PC-3 (cell line): ENCODE measurements around the gene ERMARD. TPM values are rescaled to one million over a fixed set of nuclear protein-coding genes. Genes with fewer than 3 reads are reported as not detected.

Source experiments
- ATAC-seq: fragments of 200-7000 bp; cut with Tn5 transposase; 2 replicates; pipeline ENCODE4 v1.9.1; 2020; ENCODE audit warnings: mild to moderate bottlenecking, moderate library complexity
- BruUV-seq: library from RNA; stranded (reverse); fragments of 400-500 nt; replicated peaks from 2 replicates; lab custom pipeline; 2021; lab: Mats Ljungman, UMichigan
- CTCF ChIA-PET: fragments of 300-600 bp; sonication (Branson Sonifier 250); formaldehyde crosslinking; loops from one replicate; lab custom pipeline; 2022; ENCODE audit warnings: antibody characterized with exemption; lab: Charles Lee
- POLR2A ChIA-PET: fragments of 300-600 bp; sonication (Branson Sonifier 250); formaldehyde crosslinking; loops from one replicate; lab custom pipeline; 2022; ENCODE audit warnings: antibody characterized with exemption; ENCODE audit not compliant: unreplicated experiment; lab: Charles Lee
- DNase-seq: peaks from one replicate; pipeline ENCODE4 v3.0.0-alpha.2; 2015
- H2AFZ ChIP-seq: fragments of 300-600 bp; sonication (generic); 2 replicates; pipeline ENCODE4 v1.6.0; 2016; ENCODE audit warnings: antibody characterized with exemption, low read length
- H3F3A ChIP-seq: fragments of 300-600 bp; sonication (generic); one replicate; pipeline ENCODE4 v1.6.0; 2017; ENCODE audit warnings: antibody characterized with exemption, low read length, control low read depth, mild to moderate bottlenecking; ENCODE audit not compliant: unreplicated experiment
- H3K27ac ChIP-seq: fragments of 300-600 bp; sonication (generic); 2 replicates; pipeline ENCODE4 v1.5.1; 2016; ENCODE audit warnings: mild to moderate bottlenecking, low read length
- H3K27me3 ChIP-seq: fragments of 300-600 bp; sonication (generic); 2 replicates; pipeline ENCODE4 v1.6.1; 2016; ENCODE audit warnings: low read length, mixed read lengths
- H3K36me3 ChIP-seq: fragments of 300-600 bp; sonication (generic); 2 replicates; pipeline ENCODE4 v1.6.1; 2016; ENCODE audit warnings: low read depth, mixed run types, low read length, mixed read lengths
- H3K4me1 ChIP-seq: fragments of 300-600 bp; sonication (generic); 2 replicates; pipeline ENCODE4 v1.5.1; 2016; ENCODE audit warnings: low read length; ENCODE audit not compliant: insufficient read depth
- H3K4me2 ChIP-seq: fragments of 300-600 bp; sonication (generic); 2 replicates; pipeline ENCODE4 v1.6.0; 2016; ENCODE audit warnings: low read length
- H3K4me3 ChIP-seq: fragments of 300-600 bp; sonication (generic); 2 replicates; pipeline ENCODE4 v1.5.1; 2016; ENCODE audit warnings: mild to moderate bottlenecking, low read length, mixed read lengths
- H3K79me2 ChIP-seq: fragments of 300-600 bp; sonication (generic); 2 replicates; pipeline ENCODE4 v1.6.1; 2017; ENCODE audit warnings: low read length, mixed read lengths
- H3K9ac ChIP-seq: fragments of 300-600 bp; sonication (generic); 2 replicates; pipeline ENCODE4 v1.6.0; 2016; ENCODE audit warnings: mild to moderate bottlenecking, low read length
- H3K9me2 ChIP-seq: fragments of 300-600 bp; sonication (generic); replicated peaks from 2 replicates; pipeline ENCODE4 v1.6.1; 2016; ENCODE audit warnings: mixed run types, low read length, mixed read lengths
- H3K9me3 ChIP-seq: fragments of 300-600 bp; sonication (generic); 2 replicates; pipeline ENCODE4 v1.6.1; 2016; ENCODE audit warnings: low read length, mixed read lengths
- H4K20me1 ChIP-seq: fragments of 300-600 bp; sonication (generic); 2 replicates; pipeline ENCODE4 v1.6.1; 2016; ENCODE audit warnings: low read length, mixed read lengths
- EZH2 ChIP-seq: fragments of 300-600 bp; sonication (generic); IDR thresholded peaks from one replicate; pipeline ENCODE4 v1.6.1; 2017; ENCODE audit warnings: antibody characterized with exemption, mild to moderate bottlenecking, low read length; ENCODE audit not compliant: unreplicated experiment
- EZH2phosphoT487 ChIP-seq: fragments of 300-600 bp; sonication (generic); IDR thresholded peaks from 2 replicates; pipeline ENCODE4 v1.6.1; 2018; ENCODE audit warnings: mild to moderate bottlenecking, antibody characterized with exemption, low read length, borderline replicate concordance
- intact Hi-C: fragments of 100-400 bp; cut with micrococcal nuclease; formaldehyde crosslinking; loops from 2 replicates; pipeline ENCODE4 v1.9.0; 2023
- total RNA-seq: library from RNA; depleted of rRNA; stranded (reverse); fragments of >200 nt; gene quantifications from 2 replicates; pipeline ENCODE4 v1.2.3, GENCODE V29; 2014
- TF ChIP-seq, protein P1 (sequence below): fragments of 300-600 bp; sonication (generic); conservative IDR thresholded peaks from 2 replicates; pipeline ENCODE4 v1.5.1; 2017; ENCODE audit warnings: antibody characterized with exemption, low read depth, mild to moderate bottlenecking, low read length

ERMARD gene
- total RNA-seq, 1 experiment from 2014 or later, result 16.3 TPM

DNA sequence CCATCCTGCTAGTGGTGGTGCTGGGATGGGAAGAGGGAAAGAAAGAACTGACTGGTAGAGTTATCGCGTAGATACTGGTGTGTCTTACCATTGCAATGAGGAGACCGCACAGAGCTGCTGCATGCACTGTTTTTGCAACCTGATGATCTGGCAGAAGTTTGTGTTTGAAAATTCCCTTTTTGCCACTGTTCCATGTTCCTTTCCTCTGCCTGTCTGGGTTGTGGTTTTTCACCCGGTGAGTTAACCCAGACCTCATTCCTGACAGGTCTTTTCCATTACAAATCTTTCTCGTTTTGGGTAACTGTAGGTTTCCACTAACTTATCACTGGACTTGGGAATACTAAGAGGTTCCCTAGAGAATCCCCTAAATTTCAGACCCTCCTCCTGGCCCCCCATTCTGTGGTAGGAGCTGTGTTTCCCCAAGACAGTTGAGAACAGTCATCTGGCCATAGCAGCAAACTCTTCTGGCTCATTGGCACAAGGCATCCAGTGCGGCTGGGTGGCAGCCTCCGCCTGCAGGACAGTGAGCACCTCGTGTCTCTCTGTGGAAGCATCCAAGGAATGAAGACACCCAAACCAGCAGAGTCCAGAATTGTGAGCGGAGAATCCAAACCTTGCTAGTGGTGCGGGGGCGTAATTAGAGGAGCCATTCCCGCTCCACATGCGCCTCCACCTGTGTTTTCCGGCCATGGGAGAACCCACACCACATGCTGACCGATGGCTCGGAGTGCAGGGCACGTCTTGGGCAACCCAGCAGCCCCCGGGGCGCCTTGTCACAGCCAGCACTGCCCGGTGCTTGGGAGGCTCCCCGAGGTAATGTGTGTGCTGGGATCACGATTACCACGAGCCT is 32.8 kb downstream of the ERMARD start:
- no peaks in the 10 kb centered on the region for H3K79me2 ChIP-seq
- H3K4me1 ChIP-seq, result no peaks in the 10 kb centered on the region
- no peak overlapping the region for H3K9ac ChIP-seq
- H3K4me3 ChIP-seq, result no peak overlapping the region
- H3K27ac ChIP-seq, result no peak overlapping the region
- BruUV-seq, result no TSS peak
- H2AFZ ChIP-seq, result no peak overlapping the region
- ChIA-PET CTCF (no interaction called here), POLR2A (no interaction called here)
- TF ChIP-seq, protein P1, sequence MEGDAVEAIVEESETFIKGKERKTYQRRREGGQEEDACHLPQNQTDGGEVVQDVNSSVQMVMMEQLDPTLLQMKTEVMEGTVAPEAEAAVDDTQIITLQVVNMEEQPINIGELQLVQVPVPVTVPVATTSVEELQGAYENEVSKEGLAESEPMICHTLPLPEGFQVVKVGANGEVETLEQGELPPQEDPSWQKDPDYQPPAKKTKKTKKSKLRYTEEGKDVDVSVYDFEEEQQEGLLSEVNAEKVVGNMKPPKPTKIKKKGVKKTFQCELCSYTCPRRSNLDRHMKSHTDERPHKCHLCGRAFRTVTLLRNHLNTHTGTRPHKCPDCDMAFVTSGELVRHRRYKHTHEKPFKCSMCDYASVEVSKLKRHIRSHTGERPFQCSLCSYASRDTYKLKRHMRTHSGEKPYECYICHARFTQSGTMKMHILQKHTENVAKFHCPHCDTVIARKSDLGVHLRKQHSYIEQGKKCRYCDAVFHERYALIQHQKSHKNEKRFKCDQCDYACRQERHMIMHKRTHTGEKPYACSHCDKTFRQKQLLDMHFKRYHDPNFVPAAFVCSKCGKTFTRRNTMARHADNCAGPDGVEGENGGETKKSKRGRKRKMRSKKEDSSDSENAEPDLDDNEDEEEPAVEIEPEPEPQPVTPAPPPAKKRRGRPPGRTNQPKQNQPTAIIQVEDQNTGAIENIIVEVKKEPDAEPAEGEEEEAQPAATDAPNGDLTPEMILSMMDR, result no peak
- TF ChIP-seq EZH2 (no peak), EZH2phosphoT487 (no peak)
- no peak for DNase-seq
- no peaks in the 10 kb centered on the region for H3F3A ChIP-seq
- H3K4me2 ChIP-seq, result no peak overlapping the region
- H3K27me3 ChIP-seq, result no peaks in the 10 kb centered on the region
- no peaks in the 10 kb centered on the region for H3K36me3 ChIP-seq
- no peaks in the 10 kb centered on the region for H4K20me1 ChIP-seq
- H3K9me2 ChIP-seq, result no peaks in the 10 kb centered on the region
- no peak for ATAC-seq
- no peaks in the 10 kb centered on the region for H3K9me3 ChIP-seq
- intact Hi-C loops, result no loop called here

DNA sequence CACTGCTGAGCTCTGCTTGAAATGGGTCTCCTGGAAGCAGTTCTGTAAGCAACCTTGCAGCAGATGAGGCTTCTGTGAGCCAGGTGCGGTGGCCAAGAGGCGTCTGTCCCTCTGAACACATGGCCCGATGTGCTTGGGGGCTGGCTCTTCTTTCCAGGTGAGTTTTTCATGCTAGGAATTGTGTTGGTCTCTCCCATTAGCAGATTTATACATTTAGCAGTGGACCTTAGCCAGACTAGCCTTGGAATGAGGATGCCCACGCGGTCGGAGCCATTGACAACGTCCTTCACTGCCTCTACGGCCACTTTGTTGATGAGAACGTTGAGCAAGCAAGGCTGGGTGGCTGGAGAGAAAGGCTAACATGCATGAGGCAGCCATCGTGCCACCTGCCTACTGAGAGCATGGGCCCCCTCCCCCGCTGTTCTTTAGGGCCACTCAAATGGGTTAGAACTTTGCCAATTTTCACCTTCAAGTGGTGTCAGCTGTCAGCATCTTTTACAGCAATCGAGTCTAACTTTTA is 33.5 kb downstream of the ERMARD start:
- peaks cover 4% of the 10 kb centered on the region; the same call in 1 of the 2 replicates for H3K4me1 ChIP-seq
- intact Hi-C loops, result no loop called here
- H3K9ac ChIP-seq, result no peak overlapping the region
- ChIA-PET CTCF (no interaction called here), POLR2A (no interaction called here)
- no peak overlapping the region for H3K4me3 ChIP-seq
- ATAC-seq, result no peak
- TF ChIP-seq EZH2phosphoT487 (no peak), EZH2 (no peak)
- TF ChIP-seq, protein P1, result no peak
- H3K4me2 ChIP-seq, result no peak overlapping the region
- H3K36me3 ChIP-seq, result no peaks in the 10 kb centered on the region
- no peak overlapping the region for H3K27ac ChIP-seq
- H3K9me3 ChIP-seq, result no peaks in the 10 kb centered on the region
- H3K79me2 ChIP-seq, result no peaks in the 10 kb centered on the region
- no peaks in the 10 kb centered on the region for H3K9me2 ChIP-seq
- no peak for DNase-seq
- H3F3A ChIP-seq, result no peaks in the 10 kb centered on the region
- H3K27me3 ChIP-seq, result no peaks in the 10 kb centered on the region
- H2AFZ ChIP-seq, result no peak overlapping the region
- H4K20me1 ChIP-seq, result no peaks in the 10 kb centered on the region
- no TSS peak for BruUV-seq

DNA sequence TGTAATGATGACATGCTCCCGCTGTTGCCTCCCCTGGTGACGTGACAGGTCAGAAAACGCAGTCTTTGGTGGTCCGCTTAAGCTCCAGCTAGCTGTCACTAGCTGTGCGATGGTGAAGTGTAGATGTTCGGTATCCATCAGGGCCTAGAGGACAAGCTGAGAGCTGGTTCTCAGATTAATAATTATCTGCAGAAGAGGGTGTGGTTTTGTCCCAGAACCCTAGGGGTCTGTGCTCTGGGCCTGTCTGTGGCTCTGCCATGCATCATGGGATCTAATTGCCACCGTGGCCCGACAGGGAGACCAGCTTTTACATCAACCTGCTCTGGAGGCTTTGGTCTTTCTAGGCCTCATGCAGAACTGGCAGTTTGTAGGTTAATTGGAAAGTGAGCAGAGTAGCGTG is 34.1 kb downstream of the ERMARD start:
- no peaks in the 10 kb centered on the region for H3F3A ChIP-seq

More for the DNA sequence above, 34.1 kb downstream of the ERMARD start:
- H4K20me1 ChIP-seq, result no peaks in the 10 kb centered on the region
- no peaks in the 10 kb centered on the region for H3K27me3 ChIP-seq
- ATAC-seq (no peak), DNase-seq (no peak)
- BruUV-seq, result no TSS peak
- ChIA-PET POLR2A (no interaction called here), CTCF (no interaction called here)
- H3K4me1 ChIP-seq, result peaks cover 8% of the 10 kb centered on the region; the same call in 1 of the 2 replicates
- H3K4me3 ChIP-seq, result no peak overlapping the region
- no peaks in the 10 kb centered on the region for H3K9me2 ChIP-seq
- H3K4me2 ChIP-seq, result no peak overlapping the region
- H3K27ac ChIP-seq, result no peak overlapping the region
- H2AFZ ChIP-seq, result no peak overlapping the region
- no peaks in the 10 kb centered on the region for H3K9me3 ChIP-seq
- intact Hi-C loops, result no loop called here
- no peaks in the 10 kb centered on the region for H3K79me2 ChIP-seq
- H3K9ac ChIP-seq, result no peak overlapping the region
- TF ChIP-seq EZH2phosphoT487, result no peak
- TF ChIP-seq EZH2, result no peak
- TF ChIP-seq, protein P1, result no peak
- no peaks in the 10 kb centered on the region for H3K36me3 ChIP-seq
